ENCODE measurements around the gene HOXC10. TPM values are rescaled to one million over a fixed set of nuclear protein-coding genes. Genes with fewer than 3 reads are reported as not detected.

HOXC10 gene
- total and polyA plus RNA-seq, 10 of the 15 experiments (the other 5 are each of a cell fraction or from before 2014, with no cell fraction given) = 0.59 TPM; not detected in 9

DNA sequence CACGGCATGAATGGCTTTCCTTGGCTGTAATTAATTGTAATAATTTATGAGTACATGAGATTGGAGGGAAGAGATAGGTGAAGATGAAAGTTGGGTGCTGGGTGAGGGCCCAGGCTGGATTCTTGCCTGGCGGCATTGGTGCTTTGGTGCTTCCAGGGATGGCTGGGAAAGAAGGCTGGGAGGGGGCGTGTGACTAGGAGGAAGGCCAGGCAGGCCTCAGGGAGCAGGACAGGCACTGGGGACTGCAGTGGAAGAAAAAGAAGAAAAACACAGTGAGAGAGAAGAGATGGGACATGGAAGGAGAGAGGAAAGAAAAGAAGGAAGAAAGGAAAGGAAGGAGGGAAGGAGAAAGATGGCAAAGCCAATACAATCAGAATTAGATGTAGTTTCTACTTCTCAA lies 18.7 kb downstream of the HOXC10 start (continued):
- TF ChIP-seq, protein P1, sequence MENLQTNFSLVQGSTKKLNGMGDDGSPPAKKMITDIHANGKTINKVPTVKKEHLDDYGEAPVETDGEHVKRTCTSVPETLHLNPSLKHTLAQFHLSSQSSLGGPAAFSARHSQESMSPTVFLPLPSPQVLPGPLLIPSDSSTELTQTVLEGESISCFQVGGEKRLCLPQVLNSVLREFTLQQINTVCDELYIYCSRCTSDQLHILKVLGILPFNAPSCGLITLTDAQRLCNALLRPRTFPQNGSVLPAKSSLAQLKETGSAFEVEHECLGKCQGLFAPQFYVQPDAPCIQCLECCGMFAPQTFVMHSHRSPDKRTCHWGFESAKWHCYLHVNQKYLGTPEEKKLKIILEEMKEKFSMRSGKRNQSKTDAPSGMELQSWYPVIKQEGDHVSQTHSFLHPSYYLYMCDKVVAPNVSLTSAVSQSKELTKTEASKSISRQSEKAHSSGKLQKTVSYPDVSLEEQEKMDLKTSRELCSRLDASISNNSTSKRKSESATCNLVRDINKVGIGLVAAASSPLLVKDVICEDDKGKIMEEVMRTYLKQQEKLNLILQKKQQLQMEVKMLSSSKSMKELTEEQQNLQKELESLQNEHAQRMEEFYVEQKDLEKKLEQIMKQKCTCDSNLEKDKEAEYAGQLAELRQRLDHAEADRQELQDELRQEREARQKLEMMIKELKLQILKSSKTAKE (IDR thresholded peaks at IDR 0.05; ENCODE audit: low read depth, poor library complexity, severe bottlenecking) = no peak
- TF ChIP-seq POU2F2 (IDR thresholded peaks at IDR 0.05; ENCODE audit: borderline replicate concordance, low read depth, low read length) = no peak

DNA sequence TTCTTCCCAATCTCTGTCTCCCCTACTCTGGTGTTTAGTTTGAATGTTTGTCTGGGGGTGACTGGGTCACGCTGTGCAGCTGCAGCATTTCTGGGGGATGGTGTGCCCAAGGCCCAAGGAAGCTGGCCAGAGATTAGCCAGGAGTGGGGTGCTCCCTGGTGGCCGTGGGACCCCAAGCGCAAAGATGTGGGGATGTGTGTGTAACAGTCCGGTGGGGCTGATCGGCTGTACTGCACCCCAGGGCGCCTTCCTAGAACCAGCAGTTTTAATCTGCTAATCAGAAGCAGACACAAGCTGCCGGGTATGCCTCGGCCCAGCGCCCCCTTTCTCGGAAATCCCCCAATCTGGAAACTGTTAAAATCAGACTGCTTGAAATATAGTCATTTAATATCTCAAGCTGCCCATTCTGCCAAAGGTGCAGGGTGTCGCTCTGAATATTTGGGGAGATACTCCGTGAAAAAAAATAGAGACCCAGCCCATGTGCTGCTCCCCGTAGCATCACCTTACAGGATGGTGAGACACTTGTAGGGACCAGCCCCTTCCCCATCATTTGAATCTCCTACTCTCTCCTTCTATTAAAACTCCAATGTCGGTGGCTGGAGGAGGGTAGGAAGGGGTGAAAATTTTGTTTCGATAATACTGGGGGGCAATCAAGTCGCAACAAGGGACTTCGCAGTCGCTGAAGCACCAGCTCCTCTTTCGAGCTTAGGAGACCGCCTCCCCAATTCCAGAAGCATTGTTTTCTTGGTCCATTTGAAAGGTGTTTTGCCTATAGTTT lies 19.3 kb downstream of the HOXC10 start:
- ChIA-PET POLR2A (interaction anchor here (0.6 kb wide), 1 partner anchor 283 kb away, joined by 9 read pairs; no protein-coding TSS in a partner anchor), RAD21 (ENCODE audit: unreplicated experiment) (interaction anchor here (0.5 to 4.5 kb wide), 6 partner anchors 14 to 210 kb away, joined by 3 to 36 read pairs (median 3); partner anchors contain the start of genes HOXC10 and HOXC5), CTCF (interaction anchor here (1.0 to 6.1 kb wide), 11 partner anchors 13 to 375 kb away, joined by 3 to 105 read pairs (median 6); partner anchors contain the start of genes HOXC10, HOXC5 and SMUG1), SMC1A (ENCODE audit: uncharacterized antibody, unreplicated experiment) (interaction anchor here (0.9 to 3.3 kb wide), 9 partner anchors 12 to 224 kb away, joined by 3 to 23 read pairs (median 4); partner anchors contain the start of gene HOXC5)
- DNase-seq (ENCODE audit: low read depth, low spot score) (no peak), ATAC-seq (peak; percentile 6; the same call in 1 of the 3 replicates), FAIRE-seq (no peak)
- Histone ChIP-seq H4K20me1 (ENCODE audit: control insufficient read depth, insufficient read depth) (no peaks in the 10 kb centered on the region), H3K4me1 (ENCODE audit: control insufficient read depth, insufficient read depth, low read length) (peaks cover 6% of the 10 kb centered on the region), H3K9me3 (replicated peaks; ENCODE audit: control insufficient read depth, insufficient read depth, low read length) (no peaks in the 10 kb centered on the region), H3K36me3 (ENCODE audit: control insufficient read depth in 2 of 2, insufficient read depth in 2 of 2, low read length in 1 of 2) (no peaks in the 10 kb centered on the region), H3K27me3 (replicated peaks in 1 of 2; ENCODE audit: control insufficient read depth in 2 of 2, insufficient read depth in 2 of 2, low read length in 1 of 2) (peaks cover 27 to 36% of the 10 kb centered on the region in 2 experiments), H3K4me3 (no peak overlapping the region), H3K79me2 (ENCODE audit: control insufficient read depth, insufficient read depth, low read length) (no peaks in the 10 kb centered on the region), H3K4me2 (ENCODE audit: control insufficient read depth, insufficient read depth) (no peak overlapping the region), H3K9ac (ENCODE audit: control insufficient read depth, insufficient read depth, low read length) (no peak overlapping the region), H2AFZ (ENCODE audit: control insufficient read depth, low read depth, low read length) (no peak overlapping the region), H3K27ac (ENCODE audit: control insufficient read depth, insufficient read depth) (no peak overlapping the region)
- WGBS (ENCODE audit: insufficient coverage, insufficient replicate concordance, low lambda C conversion rate, missing lambda C conversion rate) = 33% methylated on average over 20 of the region's 20 CpGs
- no TSS peak for BruUV-seq (replicated peaks)
- in situ Hi-C loops (cut with MboI) (no loop called here), intact Hi-C loops (cut with micrococcal nuclease; ENCODE audit: unreplicated experiment) (loop anchor here (10.0 kb wide), 1 partner anchor 371 kb away; no protein-coding TSS in a partner anchor)
- TF ChIP-seq EGR1 (IDR thresholded peaks at IDR 0.05; ENCODE audit: borderline replicate concordance in 1 of 2, low read depth in 2 of 2, low read length in 2 of 2) = no peak
- TF ChIP-seq SMC3 (IDR thresholded peaks at IDR 0.05; ENCODE audit: borderline replicate concordance, low read length) = peak; percentile 43; the same call in 1 of the 2 replicates
- no peak for TF ChIP-seq GABPA (IDR thresholded peaks at IDR 0.05; ENCODE audit: low read depth)
- no peak for TF ChIP-seq SMARCA5 (IDR thresholded peaks at IDR 0.05)
- peak; percentile 36; the same call in 1 of the 2 replicates for TF ChIP-seq RAD21 (IDR thresholded peaks at IDR 0.05; ENCODE audit: insufficient read depth, low read depth, low read length)
- TF ChIP-seq, protein P2, sequence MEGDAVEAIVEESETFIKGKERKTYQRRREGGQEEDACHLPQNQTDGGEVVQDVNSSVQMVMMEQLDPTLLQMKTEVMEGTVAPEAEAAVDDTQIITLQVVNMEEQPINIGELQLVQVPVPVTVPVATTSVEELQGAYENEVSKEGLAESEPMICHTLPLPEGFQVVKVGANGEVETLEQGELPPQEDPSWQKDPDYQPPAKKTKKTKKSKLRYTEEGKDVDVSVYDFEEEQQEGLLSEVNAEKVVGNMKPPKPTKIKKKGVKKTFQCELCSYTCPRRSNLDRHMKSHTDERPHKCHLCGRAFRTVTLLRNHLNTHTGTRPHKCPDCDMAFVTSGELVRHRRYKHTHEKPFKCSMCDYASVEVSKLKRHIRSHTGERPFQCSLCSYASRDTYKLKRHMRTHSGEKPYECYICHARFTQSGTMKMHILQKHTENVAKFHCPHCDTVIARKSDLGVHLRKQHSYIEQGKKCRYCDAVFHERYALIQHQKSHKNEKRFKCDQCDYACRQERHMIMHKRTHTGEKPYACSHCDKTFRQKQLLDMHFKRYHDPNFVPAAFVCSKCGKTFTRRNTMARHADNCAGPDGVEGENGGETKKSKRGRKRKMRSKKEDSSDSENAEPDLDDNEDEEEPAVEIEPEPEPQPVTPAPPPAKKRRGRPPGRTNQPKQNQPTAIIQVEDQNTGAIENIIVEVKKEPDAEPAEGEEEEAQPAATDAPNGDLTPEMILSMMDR (IDR thresholded peaks at IDR 0.05 in 2 of 3, conservative IDR thresholded peaks at IDR 0.05 in 1 of 3; ENCODE audit: control insufficient read depth in 2 of 3, extremely low read depth in 1 of 3, insufficient read depth in 1 of 3, low read depth in 3 of 3, low read length in 3 of 3) = peak in 2 of 3 experiments; percentile 18 to 31; a peak in 2 of 6 replicates
- TF ChIP-seq RBBP5 (conservative IDR thresholded peaks at IDR 0.05) = no peak
- no peak for TF ChIP-seq JUND (IDR thresholded peaks at IDR 0.05; ENCODE audit: low read depth, low read length)
- TF ChIP-seq FOS (IDR thresholded peaks at IDR 0.05; ENCODE audit: borderline replicate concordance, extremely low read depth, insufficient read length) = no peak
- TF ChIP-seq TARDBP (IDR thresholded peaks at IDR 0.05; ENCODE audit: borderline replicate concordance) = no peak
